ENCODE data around the gene RPTOR.

RPTOR gene

GRCh38 chr17:80749611-80750010 is 205.0 kb downstream of the RPTOR start:
- no peak for DNase-seq (ENCODE audit: low spot score)
- no peak for TF ChIP-seq CTCF (IDR thresholded peaks at IDR 0.05; ENCODE audit: extremely low read depth, missing control alignments)

- TF ChIP-seq CTCF (IDR thresholded peaks at IDR 0.05; ENCODE audit: extremely low read depth, missing control alignments), result no peak
- no peak for DNase-seq (ENCODE audit: low spot score)
Measured at GRCh38 chr17:80750263-80750662, 205.6 kb downstream of the RPTOR start.

- TF ChIP-seq CTCF (IDR thresholded peaks at IDR 0.05; ENCODE audit: extremely low read depth, missing control alignments), result no peak
- no peak for DNase-seq (ENCODE audit: low spot score)
Measured at GRCh38 chr17:80751070-80751945, 206.7 kb downstream of the RPTOR start.

GRCh38 chr17:80751946-80752581 is 207.4 kb downstream of the RPTOR start:
- DNase-seq (ENCODE audit: low spot score), result no peak

GRCh38 chr17:80753685-80754345 is 209.2 kb downstream of the RPTOR start:
- no peak for TF ChIP-seq CTCF (IDR thresholded peaks at IDR 0.05; ENCODE audit: extremely low read depth, missing control alignments)
- no peak for DNase-seq (ENCODE audit: low spot score)

More at GRCh38 chr17:80751946-80752581, 207.4 kb downstream of the RPTOR start:
- TF ChIP-seq CTCF (IDR thresholded peaks at IDR 0.05; ENCODE audit: extremely low read depth, missing control alignments), result no peak

GRCh38 chr17:80754846-80755245 is 210.2 kb downstream of the RPTOR start:
- DNase-seq (ENCODE audit: low spot score), result no peak
- no peak for TF ChIP-seq CTCF (IDR thresholded peaks at IDR 0.05; ENCODE audit: extremely low read depth, missing control alignments)

All from GM20000 (cell line).